Measurements from ENCODE around the gene RTN4IP1.
"Not testable (repeated sequence)": the region's sequence is repeated elsewhere in the genome, so short reads cannot be mapped to it uniquely, and the experiment has no call there.

Gene RTN4IP1

GRCh38 chr6:106558364-106558763 lies 70.9 kb downstream of the RTN4IP1 start:
- peak overlapping the region; percentile 66 for H3K27ac Mint-ChIP-seq
- peaks cover 86% of the 10 kb centered on the region for H3K36me3 Mint-ChIP-seq (ENCODE audit: low read depth)

GRCh38 chr6:106557837-106558236 lies 71.5 kb downstream of the RTN4IP1 start:
- Mint-ChIP-seq H3K4me3 (no peak overlapping the region), H3K9me3 (no peaks in the 10 kb centered on the region), H3K27ac (peak overlapping the region; percentile 66), H3K27me3 (no peaks in the 10 kb centered on the region), H3K36me3 (ENCODE audit: low read depth) (peaks cover 86% of the 10 kb centered on the region), H3K4me1 (ENCODE audit: low read depth) (peaks cover 38% of the 10 kb centered on the region)
- intact Hi-C loops (cut with micrococcal nuclease) = loop anchor here (2.0 kb wide), 1 partner anchor 113 kb away; no protein-coding TSS in a partner anchor

More at GRCh38 chr6:106558364-106558763, 70.9 kb downstream of the RTN4IP1 start:
- Mint-ChIP-seq H3K27me3 (no peaks in the 10 kb centered on the region), H3K9me3 (no peaks in the 10 kb centered on the region), H3K4me3 (no peak overlapping the region), H3K4me1 (ENCODE audit: low read depth) (peaks cover 38% of the 10 kb centered on the region)
- intact Hi-C loops (cut with micrococcal nuclease) = no loop called here

GRCh38 chr6:106556368-106556960 lies 72.8 kb downstream of the RTN4IP1 start:
- H3K27ac Mint-ChIP-seq = no peak overlapping the region

GRCh38 chr6:106555767-106556166 lies 73.5 kb downstream of the RTN4IP1 start:
- no peaks in the 10 kb centered on the region for H3K27me3 Mint-ChIP-seq
- intact Hi-C loops (cut with micrococcal nuclease) = loop anchor here (2.0 kb wide), 1 partner anchor 111 kb away; no protein-coding TSS in a partner anchor
- H3K4me3 Mint-ChIP-seq = no peak overlapping the region
- peaks cover 85% of the 10 kb centered on the region for H3K36me3 Mint-ChIP-seq (ENCODE audit: low read depth)
- H3K9me3 Mint-ChIP-seq = no peaks in the 10 kb centered on the region
- H3K4me1 Mint-ChIP-seq (ENCODE audit: low read depth) = peaks cover 31% of the 10 kb centered on the region
- H3K27ac Mint-ChIP-seq = peak overlapping the region; percentile 68

More at GRCh38 chr6:106556368-106556960, 72.8 kb downstream of the RTN4IP1 start:
- Mint-ChIP-seq H3K9me3 (no peaks in the 10 kb centered on the region), H3K27me3 (no peaks in the 10 kb centered on the region), H3K4me1 (ENCODE audit: low read depth) (peaks cover 31% of the 10 kb centered on the region), H3K4me3 (no peak overlapping the region), H3K36me3 (ENCODE audit: low read depth) (peaks cover 85% of the 10 kb centered on the region)
- intact Hi-C loops (cut with micrococcal nuclease) = loop anchor here (2.0 kb wide), 1 partner anchor 112 kb away; no protein-coding TSS in a partner anchor

GRCh38 chr6:106553440-106553839 lies 75.9 kb downstream of the RTN4IP1 start:
- intact Hi-C loops (cut with micrococcal nuclease) = no loop called here
- Mint-ChIP-seq H3K36me3 (ENCODE audit: low read depth) (peaks cover 77% of the 10 kb centered on the region), H3K4me1 (ENCODE audit: low read depth) (peaks cover 46% of the 10 kb centered on the region), H3K9me3 (no peaks in the 10 kb centered on the region), H3K27me3 (no peaks in the 10 kb centered on the region), H3K27ac (peak overlapping the region; percentile 28), H3K4me3 (no peak overlapping the region)

- intact Hi-C loops (cut with micrococcal nuclease) = no loop called here
- H3K27me3 Mint-ChIP-seq = no peaks in the 10 kb centered on the region
- no peaks in the 10 kb centered on the region for H3K9me3 Mint-ChIP-seq
- no peak overlapping the region for H3K4me3 Mint-ChIP-seq
- H3K4me1 Mint-ChIP-seq (ENCODE audit: low read depth) = peaks cover 52% of the 10 kb centered on the region
- peaks cover 75% of the 10 kb centered on the region for H3K36me3 Mint-ChIP-seq (ENCODE audit: low read depth)
- no peak overlapping the region for H3K27ac Mint-ChIP-seq
Measured at GRCh38 chr6:106551155-106551554, 78.1 kb downstream of the RTN4IP1 start.

- H3K4me1 Mint-ChIP-seq (ENCODE audit: low read depth) = peaks cover 58% of the 10 kb centered on the region
- intact Hi-C loops (cut with micrococcal nuclease) = no loop called here
- peaks cover 76% of the 10 kb centered on the region for H3K36me3 Mint-ChIP-seq (ENCODE audit: low read depth)
- peak overlapping the region; percentile 95 for H3K27ac Mint-ChIP-seq
- no peaks in the 10 kb centered on the region for H3K27me3 Mint-ChIP-seq
- no peaks in the 10 kb centered on the region for H3K9me3 Mint-ChIP-seq
- H3K4me3 Mint-ChIP-seq = no peak overlapping the region
Measured at GRCh38 chr6:106549521-106549920, 79.8 kb downstream of the RTN4IP1 start.

GRCh38 chr6:106548926-106549455 lies 80.3 kb downstream of the RTN4IP1 start:
- Mint-ChIP-seq H3K4me1 (ENCODE audit: low read depth) (peaks cover 62% of the 10 kb centered on the region), H3K27ac (peak overlapping the region; percentile 95)

GRCh38 chr6:106547601-106548453 lies 81.5 kb downstream of the RTN4IP1 start:
- Mint-ChIP-seq H3K4me3 (no peak overlapping the region), H3K36me3 (ENCODE audit: low read depth) (peaks cover 76% of the 10 kb centered on the region), H3K27ac (peak overlapping the region; percentile 95), H3K27me3 (no peaks in the 10 kb centered on the region), H3K9me3 (no peaks in the 10 kb centered on the region), H3K4me1 (ENCODE audit: low read depth) (peaks cover 69% of the 10 kb centered on the region)
- intact Hi-C loops (cut with micrococcal nuclease) = loop anchor here (1.0 to 2.0 kb wide), 3 partner anchors 10 to 35 kb away; no protein-coding TSS in a partner anchor

More at GRCh38 chr6:106548926-106549455, 80.3 kb downstream of the RTN4IP1 start:
- H3K27me3 Mint-ChIP-seq; intact Hi-C loops (cut with micrococcal nuclease); H3K4me3 Mint-ChIP-seq; H3K9me3 Mint-ChIP-seq: not testable (repeated sequence)
- H3K36me3 Mint-ChIP-seq (ENCODE audit: low read depth) = peaks cover 76% of the 10 kb centered on the region

GRCh38 chr6:106546691-106547414 lies 82.4 kb downstream of the RTN4IP1 start:
- intact Hi-C loops (cut with micrococcal nuclease) = loop anchor here (1.0 to 2.0 kb wide), 3 partner anchors 9 to 34 kb away; no protein-coding TSS in a partner anchor
- peaks cover 69% of the 10 kb centered on the region for H3K4me1 Mint-ChIP-seq (ENCODE audit: low read depth)
- peaks cover 78% of the 10 kb centered on the region for H3K36me3 Mint-ChIP-seq (ENCODE audit: low read depth)
- peak overlapping the region; percentile 35 for H3K4me3 Mint-ChIP-seq
- H3K27me3 Mint-ChIP-seq = no peaks in the 10 kb centered on the region
- no peaks in the 10 kb centered on the region for H3K9me3 Mint-ChIP-seq
- H3K27ac Mint-ChIP-seq = peak overlapping the region; percentile 95

- no peaks in the 10 kb centered on the region for H3K27me3 Mint-ChIP-seq
- peaks cover 68% of the 10 kb centered on the region for H3K4me1 Mint-ChIP-seq (ENCODE audit: low read depth)
- intact Hi-C loops (cut with micrococcal nuclease) = loop anchor here (2.0 kb wide), 1 partner anchor 33 kb away; no protein-coding TSS in a partner anchor
- peaks cover 72% of the 10 kb centered on the region for H3K36me3 Mint-ChIP-seq (ENCODE audit: low read depth)
- H3K27ac Mint-ChIP-seq = peak overlapping the region; percentile 95
- no peaks in the 10 kb centered on the region for H3K9me3 Mint-ChIP-seq
- no peak overlapping the region for H3K4me3 Mint-ChIP-seq
Measured at GRCh38 chr6:106546261-106546690, 83.0 kb downstream of the RTN4IP1 start.

GRCh38 chr6:106540907-106541306 lies 88.4 kb downstream of the RTN4IP1 start:
- Mint-ChIP-seq H3K36me3 (ENCODE audit: low read depth) (peaks cover 72% of the 10 kb centered on the region), H3K4me3 (no peak overlapping the region), H3K27ac (peak overlapping the region; percentile 81), H3K4me1 (ENCODE audit: low read depth) (peaks cover 65% of the 10 kb centered on the region), H3K9me3 (no peaks in the 10 kb centered on the region), H3K27me3 (no peaks in the 10 kb centered on the region)
- intact Hi-C loops (cut with micrococcal nuclease) = no loop called here

- peaks cover 70% of the 10 kb centered on the region for H3K36me3 Mint-ChIP-seq (ENCODE audit: low read depth)
Measured at GRCh38 chr6:106540432-106540831, 88.9 kb downstream of the RTN4IP1 start.

More at GRCh38 chr6:106540432-106540831, 88.9 kb downstream of the RTN4IP1 start:
- no peak overlapping the region for H3K4me3 Mint-ChIP-seq
- no peaks in the 10 kb centered on the region for H3K9me3 Mint-ChIP-seq
- H3K4me1 Mint-ChIP-seq (ENCODE audit: low read depth) = peaks cover 60% of the 10 kb centered on the region
- intact Hi-C loops (cut with micrococcal nuclease) = no loop called here
- H3K27ac Mint-ChIP-seq = peak overlapping the region; percentile 81
- H3K27me3 Mint-ChIP-seq = no peaks in the 10 kb centered on the region

Measured in dendritic cell treated with granulocyte-macrophage colony-stimulating factor and Interleukin-4, amounts not matched to agents 40 ng/mL and 50 ng/mL, for 4 days (primary cell).